GM18505 (cell line): ENCODE data around the gene CAMK1.

Experiments used
- ATAC-seq: cut with Tn5 transposase; IDR thresholded peaks from one replicate; pipeline ENCODE4 v1.9.1; 2021; ENCODE audit not compliant: unreplicated experiment
- POLR2A ChIP-seq: IDR thresholded peaks from 4 replicates; pipeline ENCODE4 v1.6.1; 2011; ENCODE audit warnings: borderline replicate concordance; ENCODE audit not compliant: insufficient read depth, insufficient read length; ENCODE audit errors: extremely low read depth

The CAMK1 gene

DNA sequence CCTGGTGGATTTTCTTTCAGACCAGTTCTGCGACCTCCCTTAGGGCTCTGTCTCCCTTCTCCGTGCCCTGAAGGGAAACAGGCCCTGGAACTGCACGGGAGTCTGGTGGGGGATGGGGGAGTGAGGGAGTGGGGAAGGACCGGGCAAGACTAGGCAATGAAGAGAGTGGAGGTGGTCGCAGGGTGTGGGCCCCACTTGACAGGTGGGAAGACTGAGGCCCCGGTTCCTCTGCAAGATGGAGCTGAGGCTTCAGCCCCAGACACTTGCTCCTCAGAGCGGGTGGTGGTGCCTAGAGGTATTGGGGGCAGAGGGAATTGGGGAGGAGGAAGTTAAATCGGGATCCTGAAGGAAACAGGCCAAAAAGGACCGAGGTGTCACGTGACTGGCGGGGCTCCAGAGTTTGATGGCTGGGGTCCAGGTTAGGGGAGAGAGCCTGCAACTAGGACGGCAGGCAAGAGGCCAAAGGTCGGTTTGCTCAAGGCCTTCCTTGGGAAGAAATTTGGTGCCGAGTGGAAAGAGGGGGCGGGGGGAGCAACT lies 597 bp upstream of the CAMK1 start:
- TF ChIP-seq POLR2A: no peak
- no peak for ATAC-seq

- no peak for ATAC-seq
- TF ChIP-seq POLR2A: no peak
These were observed 735 bp downstream of the CAMK1 start for GRCh38 chr3:9769012-9769411.

GRCh38 chr3:9768141-9768775 lies 1.5 kb downstream of the CAMK1 start:
- TF ChIP-seq POLR2A: no peak
- ATAC-seq: no peak

DNA sequence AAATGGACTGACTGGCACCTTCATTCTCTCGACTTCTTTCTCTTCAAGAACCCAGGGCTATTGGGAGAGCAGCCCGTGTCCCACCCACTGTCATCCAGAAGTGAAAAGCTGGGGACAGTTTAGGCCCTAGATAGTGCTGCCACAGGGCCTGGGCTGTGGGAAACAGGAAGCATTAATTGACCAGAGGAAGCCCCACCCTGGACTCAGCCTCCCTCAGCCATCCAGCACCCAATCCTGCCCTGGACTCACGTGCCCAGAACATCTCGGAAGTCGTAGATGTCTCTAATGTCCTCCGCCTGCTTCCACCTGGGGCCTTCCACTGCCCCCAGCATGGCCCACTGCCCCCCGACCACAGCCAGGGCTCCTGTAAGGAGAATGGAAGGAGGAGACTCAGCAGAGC lies 2.3 kb downstream of the CAMK1 start:
- TF ChIP-seq POLR2A: no peak
- no peak for ATAC-seq

DNA sequence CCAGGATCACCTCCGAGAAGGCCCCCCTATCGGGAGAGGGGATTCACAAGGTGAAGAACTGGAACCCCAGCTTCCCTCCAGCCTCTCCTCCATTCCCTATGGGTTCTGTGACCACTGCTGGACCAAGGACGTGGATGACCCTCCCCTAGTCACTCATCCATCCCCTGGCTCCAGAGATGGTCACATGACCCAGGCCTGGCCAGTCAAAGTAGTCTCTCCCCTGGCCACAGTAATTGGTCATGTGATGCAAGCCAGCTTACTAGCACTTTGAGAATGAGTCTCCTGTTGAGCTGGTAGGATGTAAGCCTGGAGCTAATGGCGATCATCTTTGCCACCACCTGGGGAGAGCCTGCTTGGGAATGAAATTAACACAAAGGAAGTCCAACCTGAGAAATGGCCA lies 3.9 kb downstream of the CAMK1 start:
- no peak for TF ChIP-seq POLR2A
- ATAC-seq: no peak

GRCh38 chr3:9762871-9763270 lies 6.9 kb downstream of the CAMK1 start:
- no peak for ATAC-seq
- TF ChIP-seq POLR2A: no peak

- no peak for TF ChIP-seq POLR2A
- ATAC-seq: no peak
These were observed 7.8 kb downstream of the CAMK1 start for GRCh38 chr3:9761919-9762318.

DNA sequence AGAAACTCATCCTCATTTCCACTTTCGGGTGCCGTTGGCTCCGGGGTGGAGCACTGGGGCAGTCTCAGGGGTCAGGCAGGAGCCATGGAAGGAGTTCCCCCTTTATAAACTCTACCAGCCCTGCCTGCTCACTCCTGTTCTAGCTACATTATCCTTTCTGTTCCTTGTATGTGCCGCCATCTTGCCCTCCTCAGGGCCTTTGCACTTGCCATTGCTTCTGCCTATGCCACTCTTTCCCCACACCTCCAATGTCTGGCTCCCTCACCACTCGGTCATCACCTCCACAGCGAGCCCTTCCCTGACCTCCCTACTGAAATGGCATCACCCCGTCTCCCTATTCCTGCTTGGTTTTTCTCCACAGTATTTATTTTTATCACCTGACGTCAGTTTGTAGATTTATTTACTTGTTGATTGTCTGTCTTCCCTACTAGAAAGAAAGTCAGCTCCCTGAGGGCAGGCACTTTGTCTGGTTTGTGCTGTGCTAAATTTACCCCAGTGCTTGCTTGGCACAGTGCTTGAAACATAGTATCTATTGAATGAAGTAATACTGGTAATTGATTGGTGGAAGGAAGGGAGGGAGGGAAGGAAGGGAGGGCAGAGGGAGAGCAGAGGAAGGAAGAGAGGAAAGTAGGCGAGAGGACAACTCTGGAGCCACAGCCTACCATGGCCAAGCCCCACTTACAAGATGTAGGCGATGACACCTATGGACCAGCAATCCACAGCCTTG lies 8.8 kb downstream of the CAMK1 start:
- no peak for TF ChIP-seq POLR2A
- no peak for ATAC-seq

GRCh38 chr3:9757427-9757826 lies 12.3 kb downstream of the CAMK1 start:
- no peak for TF ChIP-seq POLR2A
- no peak for ATAC-seq

DNA sequence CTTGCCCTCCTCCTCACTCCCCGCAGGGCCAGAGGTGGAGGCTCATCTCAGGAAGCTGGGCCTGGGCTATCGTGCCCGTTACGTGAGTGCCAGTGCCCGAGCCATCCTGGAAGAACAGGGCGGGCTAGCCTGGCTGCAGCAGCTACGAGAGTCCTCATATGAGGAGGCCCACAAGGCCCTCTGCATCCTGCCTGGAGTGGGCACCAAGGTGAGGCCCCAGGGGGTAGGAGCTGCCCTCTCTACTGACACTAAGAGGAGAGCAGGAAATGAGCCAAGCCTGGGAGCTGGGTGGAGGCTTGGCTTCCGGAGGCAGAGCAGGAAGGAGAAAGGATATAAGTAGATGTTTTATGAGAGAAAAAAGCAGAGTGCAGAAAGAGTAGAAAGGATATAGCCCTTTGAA lies 15.1 kb downstream of the CAMK1 start:
- no peak for TF ChIP-seq POLR2A
- no peak for ATAC-seq

DNA sequence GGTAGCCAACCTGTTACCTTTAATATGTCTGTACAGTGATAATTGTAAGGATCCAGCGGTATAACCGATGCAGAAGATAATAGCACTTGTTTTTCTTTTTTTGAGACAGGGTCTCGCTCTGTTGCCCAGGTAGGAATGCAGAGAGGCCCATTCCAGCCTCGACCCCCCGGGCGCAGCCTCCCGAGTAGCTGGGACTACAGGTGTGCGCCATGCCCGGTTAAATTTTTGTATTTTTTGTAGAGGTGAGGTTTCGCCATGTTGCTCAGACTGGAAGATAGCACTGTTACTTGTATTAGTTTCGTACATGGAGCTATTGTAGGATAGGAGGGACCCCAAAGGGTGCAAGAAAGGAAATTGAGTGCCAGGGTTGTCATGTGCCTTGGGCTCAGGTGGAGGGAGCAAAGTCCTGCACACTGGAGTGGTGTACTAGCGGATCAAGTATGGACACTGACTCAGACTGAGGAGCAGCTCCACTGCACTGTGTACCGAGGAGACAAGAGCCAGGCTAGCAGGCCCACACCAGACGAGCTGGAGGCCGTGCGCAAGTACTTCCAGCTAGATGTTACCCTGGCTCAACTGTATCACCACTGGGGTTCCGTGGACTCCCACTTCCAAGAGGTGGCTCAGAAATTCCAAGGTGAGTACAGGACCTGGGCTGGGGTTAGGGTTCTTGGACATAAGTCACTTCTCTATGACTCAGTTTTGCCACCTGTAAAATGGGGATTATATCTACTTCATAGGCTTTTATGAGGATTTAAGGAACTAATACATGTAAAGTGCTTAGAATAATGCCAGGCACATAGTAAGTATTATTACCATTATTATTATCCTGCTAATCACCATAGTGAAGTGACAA lies 19.0 kb downstream of the CAMK1 start:
- ATAC-seq: no peak

GRCh38 chr3:9749645-9750555 lies 19.8 kb downstream of the CAMK1 start, which contains the start of gene OGG1:
Gene OGG1 (plus strand): TSS chr3:9749952. CDS start chr3:9750287, 335 bp downstream.
- peak; percentile 86 for ATAC-seq
- TF ChIP-seq POLR2A: peak; percentile 62

More for the DNA sequence above, 19.0 kb downstream of the CAMK1 start:
- TF ChIP-seq POLR2A: no peak
